ENCODE data around the gene PIGT.

Gene PIGT

DNA sequence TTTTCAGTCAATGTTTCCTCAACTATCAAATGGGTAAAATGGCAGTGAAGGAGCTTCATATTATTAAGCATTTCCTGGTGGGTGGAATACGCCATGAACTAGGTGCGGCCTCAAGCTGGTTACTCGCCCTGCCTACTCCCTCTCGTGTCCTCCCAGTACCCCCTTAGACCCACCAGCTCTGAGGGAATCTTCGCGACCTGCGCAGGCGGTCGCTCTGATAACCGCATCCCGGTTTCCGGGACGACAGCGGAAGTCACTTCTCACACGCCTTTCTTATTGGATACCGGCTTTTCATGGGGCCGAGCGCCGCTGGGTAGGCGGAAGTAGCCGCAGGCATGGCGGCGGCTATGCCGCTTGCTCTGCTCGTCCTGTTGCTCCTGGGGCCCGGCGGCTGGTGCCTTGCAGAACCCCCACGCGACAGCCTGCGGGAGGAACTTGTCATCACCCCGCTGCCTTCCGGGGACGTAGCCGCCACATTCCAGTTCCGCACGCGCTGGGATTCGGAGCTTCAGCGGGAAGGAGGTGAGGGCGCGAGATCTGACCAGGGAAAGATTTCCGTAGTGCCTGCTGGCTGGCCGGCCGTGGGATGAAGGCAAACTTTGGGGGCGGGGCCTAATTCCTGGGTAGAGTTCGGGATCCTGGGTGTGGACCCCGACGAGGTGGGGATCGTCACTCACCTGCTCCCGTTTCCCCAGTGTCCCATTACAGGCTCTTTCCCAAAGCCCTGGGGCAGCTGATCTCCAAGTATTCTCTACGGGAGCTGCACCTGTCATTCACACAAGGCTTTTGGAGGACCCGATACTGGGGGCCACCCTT lies at the start of gene PIGT:
PIGT (plus strand) TSS at position 320 of the 816 bp plus-strand sequence; CDS start at position 336, 16 bp downstream.
- DNase-seq, result peak; percentile 29

DNA sequence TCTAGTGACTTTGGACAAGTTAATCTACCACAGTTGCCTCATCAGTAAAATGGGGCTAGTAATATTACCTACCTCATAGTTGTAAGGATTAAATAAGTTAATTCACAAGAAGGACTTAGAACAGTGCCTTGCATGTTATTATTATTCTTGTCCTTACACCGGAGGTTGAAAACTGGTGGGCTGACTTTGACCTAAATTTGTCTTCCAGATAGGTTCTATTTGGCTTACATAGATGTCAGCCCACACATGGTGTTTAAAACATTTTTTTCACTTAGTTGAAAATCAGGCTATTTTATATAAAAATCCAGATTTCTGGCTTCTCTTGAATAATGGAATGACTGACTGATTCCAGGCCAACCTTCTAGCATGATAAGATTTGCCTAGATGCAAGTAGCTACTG lies 49.7 kb upstream of the PIGT start:
- DNase-seq, result no peak

DNA sequence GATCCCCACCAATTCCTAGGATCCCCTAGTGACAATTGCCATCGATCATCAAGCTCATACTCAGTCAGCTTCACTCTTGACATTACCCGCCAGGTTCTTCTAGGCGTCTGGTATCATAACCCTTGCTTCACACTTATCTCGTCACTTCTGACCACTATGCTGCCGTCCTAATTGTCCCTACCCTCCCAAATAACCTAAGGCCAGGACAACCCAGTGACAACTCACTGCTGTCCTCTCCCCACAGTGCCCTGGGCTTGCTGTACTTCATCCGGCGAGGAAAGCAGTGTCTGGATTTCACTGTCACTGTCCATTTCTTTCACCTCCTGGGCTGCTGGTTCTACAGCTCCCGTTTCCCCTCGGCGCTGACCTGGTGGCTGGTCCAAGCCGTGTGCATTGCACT lies 49.3 kb upstream of the PIGT start:
- DNase-seq, result no peak

DNA sequence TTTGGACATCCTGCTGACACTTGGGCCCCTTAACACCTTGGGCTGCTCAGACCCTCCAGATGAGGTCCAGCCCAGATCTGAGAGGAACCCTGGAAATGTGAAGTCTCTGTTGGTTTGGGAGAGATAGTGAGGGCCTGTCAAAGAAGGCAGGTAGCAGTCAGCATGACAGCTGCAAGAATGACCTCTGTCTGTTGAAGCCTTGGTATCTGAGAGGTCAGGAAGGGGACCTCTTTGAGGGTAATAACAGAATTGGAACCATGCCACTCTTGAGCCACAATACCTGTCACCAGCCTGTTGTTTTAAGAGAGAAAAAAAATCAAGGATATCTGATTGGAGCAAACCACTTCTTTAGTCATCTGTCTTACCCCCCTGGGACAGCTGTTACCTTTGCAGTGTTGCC lies 48.8 kb upstream of the PIGT start:
- no peak for DNase-seq

DNA sequence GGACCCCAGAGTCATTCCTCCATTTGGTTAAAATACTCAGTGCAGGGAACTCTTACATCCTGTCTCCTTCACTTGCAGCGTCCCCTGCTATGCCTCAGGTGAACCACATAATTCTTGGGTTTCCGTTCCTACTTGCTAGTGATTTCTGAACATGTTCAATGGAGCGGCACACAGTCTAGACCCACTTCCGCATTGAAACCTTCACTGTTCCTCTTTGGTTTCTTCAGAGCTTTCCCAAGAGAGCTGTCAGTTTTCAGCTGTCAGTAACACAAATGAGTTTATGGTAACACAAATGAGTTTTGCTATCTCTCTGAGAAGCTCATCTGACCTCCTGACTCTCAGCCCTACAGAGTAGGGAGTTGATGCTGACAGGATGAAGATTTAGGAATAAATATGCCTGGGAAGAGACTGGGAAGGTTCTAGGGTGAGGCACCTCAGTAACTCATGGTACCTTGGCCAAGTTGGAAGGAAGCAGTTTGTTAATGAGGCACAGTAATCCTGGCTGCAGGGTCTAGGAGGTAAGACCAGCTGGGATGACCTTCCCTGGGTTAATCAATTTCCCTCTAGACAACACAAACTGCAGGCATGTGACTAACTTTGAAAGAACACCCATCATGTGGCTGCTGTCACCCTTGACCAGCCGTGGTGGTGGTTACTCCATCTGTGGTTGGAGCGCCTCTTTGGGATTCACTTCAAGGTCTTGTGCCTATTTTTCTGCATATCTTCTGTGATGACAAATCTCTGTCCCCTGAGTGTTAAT lies 47.5 kb upstream of the PIGT start:
- no peak for DNase-seq

GRCh38 chr20:45370571-45371160 lies 45.3 kb upstream of the PIGT start:
- no peak for DNase-seq

DNA sequence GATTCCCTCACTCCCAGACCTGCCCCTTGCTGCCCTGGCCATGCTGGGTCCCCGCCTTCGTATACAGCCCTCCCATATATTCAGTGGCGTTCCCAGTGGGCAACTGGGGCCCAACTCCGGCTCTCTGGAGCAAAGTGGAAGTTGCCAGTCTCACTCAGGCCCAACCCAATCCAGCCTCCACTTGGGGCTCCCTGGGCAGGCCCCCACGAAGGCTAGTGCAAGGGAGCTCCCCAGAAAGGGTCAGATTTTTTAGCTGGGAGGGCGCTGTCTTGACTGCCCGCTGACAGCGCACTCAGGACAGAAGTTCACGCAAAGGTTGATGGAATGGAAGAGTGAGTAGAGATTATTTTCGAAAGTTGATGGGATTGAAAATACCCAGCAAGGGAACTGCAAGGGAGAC lies 43.7 kb upstream of the PIGT start:
- DNase-seq, result no peak

DNA sequence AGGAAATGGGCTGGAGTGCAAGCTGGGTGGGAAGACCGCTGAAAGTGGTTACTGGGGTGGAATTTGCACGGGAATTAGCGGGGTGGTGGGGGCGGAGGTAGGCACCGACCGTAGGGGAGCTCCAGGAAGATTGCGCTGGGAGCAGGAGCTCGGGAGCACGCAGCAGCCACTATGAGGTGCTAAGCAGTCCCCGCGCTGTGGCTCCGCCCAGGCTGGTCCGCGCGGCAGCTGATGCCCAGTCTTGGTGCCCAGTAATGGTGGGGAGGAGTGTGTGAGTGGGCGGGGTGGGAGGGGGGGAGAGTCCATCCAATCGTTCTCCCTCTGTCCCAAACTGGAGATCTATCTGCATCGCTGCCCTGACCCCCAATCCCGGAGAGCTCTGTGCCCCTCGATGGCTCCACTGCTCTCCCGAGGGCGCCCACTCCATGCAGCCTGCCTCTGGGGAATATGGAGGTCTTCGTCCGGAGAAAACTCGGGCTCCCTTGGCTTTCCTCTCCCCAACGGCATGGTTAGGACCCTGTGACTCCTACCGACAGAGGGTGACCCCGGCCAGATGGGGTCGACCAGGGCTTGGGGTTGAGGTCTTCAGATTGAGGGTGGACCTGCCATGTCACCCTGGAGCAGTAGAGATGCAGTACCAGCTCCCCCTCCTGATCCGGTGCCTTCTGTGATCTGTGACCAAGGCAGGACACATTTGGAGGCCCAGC lies 43.1 kb upstream of the PIGT start:
- no peak for DNase-seq

DNA sequence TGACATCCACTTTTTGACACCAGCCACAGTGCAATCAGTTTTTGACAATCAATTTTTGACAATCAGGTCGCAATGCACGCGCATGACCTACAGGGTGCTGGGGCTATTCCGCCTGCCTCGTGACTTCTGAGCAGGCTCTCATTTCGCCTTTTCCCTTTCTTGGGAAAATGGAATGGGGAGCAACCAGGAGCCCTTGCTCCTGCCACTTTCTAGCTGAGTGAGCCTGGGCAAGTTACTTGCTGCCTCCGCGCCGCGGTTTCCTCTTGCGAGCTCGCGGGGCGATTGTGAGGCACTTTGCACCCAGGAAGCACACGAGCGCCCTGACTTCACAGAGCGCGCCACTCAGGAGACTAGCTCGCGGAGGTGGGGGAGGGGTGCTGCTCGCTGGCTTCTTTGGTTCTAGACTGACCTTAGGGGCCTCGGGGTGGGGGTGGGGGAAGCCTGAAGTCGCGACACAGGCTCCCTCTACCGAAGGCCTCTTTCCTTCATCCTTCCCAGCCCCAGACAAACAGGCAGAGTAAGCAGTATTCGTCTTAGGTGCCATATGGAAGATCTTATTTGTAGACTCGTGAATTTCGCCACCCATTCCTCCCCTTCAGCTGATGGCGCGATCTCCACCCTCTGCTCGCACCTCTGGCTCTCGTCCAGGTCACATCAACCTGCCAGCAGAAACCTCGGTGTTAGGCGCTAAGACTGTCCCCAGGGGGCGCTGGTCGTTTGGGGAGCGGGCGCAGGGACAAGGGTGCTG lies 42.4 kb upstream of the PIGT start:
- DNase-seq, result peak; percentile 54

- no peak for DNase-seq
These were observed 41.9 kb upstream of the PIGT start for GRCh38 chr20:45374101-45374467.

DNA sequence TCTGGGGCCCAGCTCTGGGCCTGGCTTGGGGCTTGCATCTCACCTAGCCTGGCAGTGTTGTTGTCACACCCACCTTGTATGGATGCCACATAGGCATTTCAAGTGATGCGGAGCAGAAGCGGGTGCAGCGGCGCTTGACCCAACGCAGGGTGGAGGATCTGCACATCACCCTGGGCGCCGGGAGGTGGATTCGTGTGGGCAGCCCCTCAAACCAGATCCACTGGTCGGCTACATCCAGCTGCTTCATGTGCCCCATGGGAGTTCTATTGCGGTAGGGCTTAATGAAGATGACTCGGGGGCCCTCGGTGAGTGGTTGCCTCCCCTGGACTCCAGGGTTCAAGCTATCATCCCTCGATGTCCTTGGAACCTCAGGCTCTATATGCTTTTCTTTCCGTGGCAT lies 41.0 kb upstream of the PIGT start:
- DNase-seq, result no peak

DNA sequence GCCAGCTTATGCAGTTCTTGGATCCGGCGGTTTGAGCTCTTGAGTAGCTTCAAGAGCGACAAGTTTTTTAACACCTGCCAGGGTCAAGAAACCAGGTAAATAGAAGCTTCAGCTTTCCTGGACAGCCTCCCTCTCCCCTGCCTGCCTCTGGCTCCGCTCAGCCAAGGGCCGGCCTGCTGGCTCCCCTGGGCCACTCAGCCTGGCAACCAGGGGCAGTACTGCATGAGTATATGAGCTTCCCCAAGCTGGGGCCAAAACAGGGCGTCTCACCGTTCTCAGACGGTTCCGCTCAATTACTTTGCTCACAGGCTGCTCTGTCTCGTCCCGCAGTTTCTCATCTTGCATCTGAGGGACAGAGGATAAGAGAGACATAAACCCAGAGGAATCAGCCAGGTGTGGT lies 38.7 kb upstream of the PIGT start:
- no peak for DNase-seq

- DNase-seq, result no peak
These were observed 37.8 kb upstream of the PIGT start, which contains the start of gene TP53TG5 for GRCh38 chr20:45378191-45378590. TSS of gene TP53TG5 (minus strand) at chr20:45378325. CDS start at chr20:45378236, 89 bp downstream.

DNA sequence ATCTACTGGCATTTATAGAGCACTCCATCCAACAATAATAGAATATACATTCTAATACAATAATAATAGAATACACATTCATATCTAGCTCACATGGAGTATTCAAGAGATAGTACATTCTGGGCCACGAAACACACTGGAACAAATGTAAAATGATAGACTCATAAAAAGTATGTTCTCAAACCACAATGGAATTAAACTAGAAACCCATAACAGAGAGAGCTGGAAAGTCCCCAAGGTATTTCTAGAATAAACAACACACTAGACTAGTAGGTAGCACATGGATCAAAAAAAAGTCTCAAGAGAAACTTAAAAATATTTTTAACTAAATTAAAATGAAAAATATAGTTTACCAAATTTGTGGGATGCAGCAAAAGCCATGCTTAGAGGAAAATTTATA lies 28.7 kb upstream of the PIGT start:
- no peak for DNase-seq

GRCh38 chr20:45390931-45391330 lies 25.0 kb upstream of the PIGT start:
- no peak for DNase-seq

DNA sequence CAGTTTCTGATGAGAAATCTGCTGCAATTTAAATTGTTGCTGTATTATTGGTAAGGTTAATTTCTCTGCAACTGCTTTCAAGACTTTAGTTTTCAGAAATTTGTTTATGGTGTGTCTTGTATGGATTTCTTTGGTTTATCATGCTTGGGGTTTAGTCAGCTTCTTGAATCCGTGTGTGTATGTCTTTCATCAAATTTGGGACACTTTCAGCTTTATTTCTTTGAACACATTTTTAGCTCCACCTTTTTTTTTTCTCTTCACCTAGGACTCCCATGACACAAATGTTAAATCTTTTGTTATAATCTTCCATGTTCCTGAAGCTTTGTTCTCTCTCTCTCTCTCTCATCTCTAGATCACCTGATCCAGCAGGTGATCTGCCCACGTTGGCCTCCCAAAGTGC lies 24.4 kb upstream of the PIGT start:
- DNase-seq, result no peak

- no peak for DNase-seq
These were observed 23.2 kb upstream of the PIGT start for GRCh38 chr20:45392733-45393132.

DNA sequence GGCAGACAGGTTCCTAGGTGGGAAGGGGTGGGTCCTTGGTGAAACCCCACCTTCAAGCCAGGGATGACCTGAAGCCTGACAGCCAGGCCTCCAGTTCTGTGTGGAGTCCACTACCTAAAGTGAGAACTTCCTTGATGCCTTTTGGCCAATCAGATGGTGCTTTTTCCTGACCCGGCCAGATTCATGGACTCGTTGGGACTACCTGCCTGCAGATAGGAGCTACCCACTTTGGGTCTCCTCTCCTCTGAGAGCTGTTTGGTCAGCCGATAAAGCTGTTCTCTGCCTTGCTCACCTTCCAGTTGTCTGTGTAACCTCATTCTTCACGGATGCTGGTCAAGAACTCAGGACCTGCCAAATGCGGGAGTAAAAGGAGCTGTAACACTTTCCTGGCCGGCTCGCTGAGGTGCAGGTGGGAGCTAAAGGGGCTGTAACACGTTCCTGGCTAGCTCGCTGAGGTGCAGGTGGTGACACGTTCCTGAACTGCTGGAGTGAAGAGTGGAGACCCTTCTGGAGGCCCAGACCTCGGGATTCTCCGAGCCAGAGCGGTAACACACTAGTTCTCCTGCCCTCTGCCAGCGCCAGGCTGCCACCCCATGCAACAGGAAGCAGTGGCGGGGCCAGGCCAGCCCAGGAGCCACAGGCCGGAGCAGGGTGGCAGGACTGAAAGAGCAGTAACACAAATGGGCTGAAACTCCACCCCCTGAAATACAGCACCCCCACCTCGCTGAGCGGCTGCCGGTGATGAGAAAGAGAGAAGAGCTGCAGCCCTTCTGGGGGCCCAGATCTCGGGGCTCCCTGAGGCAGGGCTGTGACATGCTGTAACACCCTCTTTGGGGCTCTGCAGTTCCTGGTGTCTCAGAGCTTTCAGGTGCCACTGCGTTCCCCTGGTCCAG lies 21.5 kb upstream of the PIGT start:
- no peak for DNase-seq

DNA sequence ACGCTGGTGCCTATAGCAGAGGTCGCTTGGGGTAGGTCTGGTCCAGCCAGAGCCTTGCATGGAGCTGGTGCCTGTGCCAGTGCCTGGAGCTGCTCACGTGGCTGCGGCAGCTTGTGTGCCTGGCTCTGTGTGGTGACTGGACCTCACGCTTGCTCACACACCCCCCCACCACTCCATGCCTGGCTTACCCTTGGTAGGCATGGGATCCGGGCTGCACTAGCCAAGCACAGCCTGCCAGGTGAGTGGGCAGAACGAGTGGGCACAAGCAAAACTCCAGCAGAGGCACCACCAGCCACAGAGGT lies 20.9 kb upstream of the PIGT start:
- no peak for DNase-seq

DNA sequence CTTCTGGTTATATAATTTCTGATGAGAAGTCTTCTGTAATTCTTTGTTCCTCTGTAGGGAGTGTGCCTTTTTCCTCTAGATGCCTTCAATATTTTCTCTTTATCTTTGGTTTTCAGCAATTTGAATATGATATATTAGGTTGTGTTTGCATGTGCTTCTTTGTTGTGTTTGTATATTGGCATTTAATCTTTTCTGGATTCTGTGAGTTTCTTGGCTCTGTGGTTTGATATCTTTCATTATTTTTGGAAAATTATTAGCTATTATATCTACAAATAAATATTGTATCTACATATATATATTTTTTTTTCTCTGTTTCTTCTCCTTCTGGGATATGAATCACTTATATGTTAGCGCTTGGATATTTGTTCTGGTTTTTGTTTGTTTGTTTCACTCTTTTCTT lies 16.9 kb upstream of the PIGT start:
- DNase-seq, result no peak

DNA sequence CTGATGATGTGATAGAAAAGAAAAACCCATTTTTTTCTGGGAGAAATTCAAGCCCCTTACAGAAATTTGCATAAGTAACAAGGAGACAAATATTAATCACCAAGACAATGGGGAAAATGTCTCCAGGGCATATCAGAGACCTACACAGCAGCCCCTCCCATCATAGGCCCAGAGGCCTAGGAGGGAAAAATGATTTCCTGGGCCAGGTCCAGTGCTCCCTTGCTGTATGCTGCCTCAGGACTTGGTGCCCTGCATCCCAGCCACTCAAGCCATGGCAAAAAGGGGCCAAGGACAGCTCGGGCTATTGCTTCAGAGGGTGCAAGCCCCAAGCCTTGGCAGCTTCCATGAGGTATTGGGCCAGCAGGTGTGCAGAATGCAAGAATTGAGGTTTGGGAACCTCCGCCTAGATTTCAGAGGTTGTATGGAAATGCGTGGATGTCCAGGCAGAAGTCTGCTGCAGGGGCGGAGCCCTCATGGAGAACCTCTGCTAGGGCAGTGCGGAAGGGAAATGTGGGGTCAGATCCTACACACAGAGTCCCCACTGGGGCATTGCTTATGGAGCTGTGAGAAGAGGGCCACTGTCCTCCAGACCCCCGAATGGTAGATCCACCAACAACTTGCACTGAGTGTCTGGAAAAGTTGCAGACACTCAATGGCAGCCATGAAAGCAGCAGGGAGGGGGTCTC lies 15.5 kb upstream of the PIGT start:
- no peak for DNase-seq

All from NCI-H1048 (cell line).